Fibroblast of gingiva (primary cell): Measurements from ENCODE around the gene SATB1.
A peak's percentile ranks its signal among the peaks of the same experiment; 100 is the strongest.

Experiments
- DNase-seq: peaks from one replicate; pipeline ENCODE4 v3.0.0-alpha.2; 2011; ENCODE audit warnings: low read depth

Gene SATB1

DNA sequence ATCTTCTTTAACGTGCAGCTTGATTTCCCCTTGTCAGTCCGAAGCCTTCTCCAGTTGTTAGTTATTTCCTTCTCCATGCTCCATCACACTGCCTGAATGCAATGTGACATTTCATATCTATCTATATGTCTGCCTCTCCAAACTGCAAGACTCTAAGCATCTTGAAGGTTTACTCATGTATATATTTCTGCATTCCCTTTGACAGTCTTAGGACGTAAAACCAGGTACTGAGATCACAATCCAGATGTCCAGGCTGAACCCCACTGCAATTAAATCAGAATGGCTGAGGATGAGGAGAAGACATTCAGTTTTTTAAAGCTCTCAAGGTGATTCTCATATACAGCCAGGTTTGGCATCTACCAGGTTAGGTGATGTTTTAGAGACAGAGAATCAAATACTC is 6.1 kb upstream of the SATB1 start:
- DNase-seq: no peak

DNA sequence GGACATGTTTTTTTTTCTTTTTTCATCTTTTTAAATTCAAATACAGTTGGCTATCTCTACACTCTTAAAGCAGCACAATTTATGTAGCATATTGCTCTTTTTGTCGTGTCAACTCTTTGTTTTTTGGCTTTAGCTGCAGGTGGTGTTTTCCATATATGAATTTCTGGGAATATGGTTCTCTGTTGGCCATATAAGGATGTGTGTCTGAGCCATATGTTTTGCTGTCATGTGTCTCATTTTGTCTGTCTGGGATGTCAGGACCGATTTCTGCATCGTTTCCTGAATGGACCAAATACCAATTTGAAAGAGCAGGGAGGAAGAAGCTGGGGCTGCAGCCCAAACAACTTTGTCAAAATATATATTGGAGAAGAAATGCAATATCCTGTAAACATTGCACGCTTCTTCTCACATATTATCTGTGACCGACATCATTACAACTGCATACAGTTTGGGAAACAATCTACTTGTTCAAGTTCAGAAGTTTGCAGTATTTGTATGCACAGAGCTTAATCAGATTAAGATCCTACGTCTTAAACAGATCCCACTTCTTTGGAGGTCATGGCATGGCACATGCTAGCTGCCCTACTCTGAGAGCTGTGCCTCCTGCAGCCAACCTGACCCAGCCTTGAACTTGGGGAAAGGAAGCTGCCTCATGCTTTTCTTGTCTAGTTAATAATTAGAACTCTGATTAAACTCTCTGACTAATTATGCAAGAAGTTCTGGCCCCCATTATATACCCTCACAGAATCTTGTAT is 4.0 kb upstream of the SATB1 start:
- DNase-seq: no peak

DNA sequence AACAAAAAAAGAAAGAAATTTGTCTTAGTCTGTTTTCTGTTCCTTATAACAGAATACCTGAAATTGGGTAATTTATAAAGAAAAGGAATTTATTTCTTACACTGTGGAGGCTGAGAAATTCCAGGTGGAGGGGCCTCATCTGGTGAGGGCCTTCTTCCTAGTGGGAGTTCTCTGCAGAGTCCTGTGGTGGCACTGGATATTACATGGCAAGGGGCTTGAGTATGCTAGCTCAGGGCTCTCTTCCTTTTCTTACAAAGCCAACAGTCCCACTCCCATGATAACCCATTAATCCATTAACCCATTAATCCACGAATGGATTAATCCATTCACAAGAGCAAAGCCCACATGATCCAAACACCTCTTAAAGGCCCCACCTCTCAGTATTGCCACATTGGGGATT is 2.9 kb upstream of the SATB1 start:
- no peak for DNase-seq

DNA sequence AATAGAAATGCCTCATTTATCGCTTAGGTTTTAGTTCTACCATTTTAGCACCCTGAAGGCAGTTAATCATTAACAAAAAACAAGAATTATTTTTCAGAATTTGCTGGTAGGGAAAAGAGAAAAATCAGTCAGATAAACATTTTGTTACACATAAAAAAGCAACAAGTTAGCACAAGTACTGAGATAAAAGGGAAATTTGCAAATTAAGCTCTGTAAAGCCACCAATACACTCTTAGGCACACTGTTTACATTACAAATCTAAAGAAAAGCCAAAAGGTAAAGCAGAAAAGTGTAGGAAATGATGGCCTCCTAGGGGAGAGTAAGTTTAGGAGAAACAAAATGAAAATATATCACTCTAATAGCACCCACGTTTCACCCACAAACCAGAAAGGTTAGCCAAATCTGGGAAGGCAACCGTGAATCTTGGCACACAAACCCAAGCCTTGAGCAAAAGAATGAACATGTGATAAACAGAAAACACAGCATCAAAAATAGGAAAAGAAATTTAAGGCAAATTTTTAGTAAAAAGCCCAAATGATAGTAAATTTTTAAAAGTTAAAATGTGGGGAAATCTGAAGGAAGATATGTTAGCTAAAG is 1.6 kb upstream of the SATB1 start:
- DNase-seq: no peak

DNA sequence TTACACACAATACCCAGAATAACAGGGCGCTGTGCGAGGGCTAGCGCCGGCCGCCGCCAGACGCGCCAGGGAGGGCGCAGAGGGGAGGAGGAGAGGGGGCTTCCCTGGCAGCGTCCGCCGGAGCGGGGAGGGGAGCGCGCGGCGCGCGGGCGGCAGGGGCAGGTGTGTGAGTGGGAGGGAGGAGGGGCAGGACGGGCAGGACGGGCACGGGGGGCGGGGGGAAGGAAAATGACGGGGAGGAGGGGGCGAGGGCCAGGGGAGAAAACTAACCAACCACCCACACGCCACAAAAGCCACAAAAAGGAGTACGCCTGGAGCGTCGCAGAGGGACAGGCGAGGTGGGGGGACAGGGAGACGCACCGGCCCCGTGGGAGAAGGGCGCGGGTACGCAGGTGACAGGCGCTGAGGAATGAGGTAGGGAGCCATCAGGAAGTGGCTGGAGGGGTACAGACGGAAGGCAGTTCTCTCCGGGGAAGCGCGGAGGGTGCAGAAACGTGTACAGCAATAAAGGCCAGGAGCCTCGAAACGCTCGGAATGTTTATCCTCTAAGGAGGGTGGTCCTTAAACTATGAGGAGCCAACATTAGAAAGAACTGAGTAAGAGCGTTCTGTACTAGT is 610 bp upstream of the SATB1 start:
- DNase-seq: no peak

DNA sequence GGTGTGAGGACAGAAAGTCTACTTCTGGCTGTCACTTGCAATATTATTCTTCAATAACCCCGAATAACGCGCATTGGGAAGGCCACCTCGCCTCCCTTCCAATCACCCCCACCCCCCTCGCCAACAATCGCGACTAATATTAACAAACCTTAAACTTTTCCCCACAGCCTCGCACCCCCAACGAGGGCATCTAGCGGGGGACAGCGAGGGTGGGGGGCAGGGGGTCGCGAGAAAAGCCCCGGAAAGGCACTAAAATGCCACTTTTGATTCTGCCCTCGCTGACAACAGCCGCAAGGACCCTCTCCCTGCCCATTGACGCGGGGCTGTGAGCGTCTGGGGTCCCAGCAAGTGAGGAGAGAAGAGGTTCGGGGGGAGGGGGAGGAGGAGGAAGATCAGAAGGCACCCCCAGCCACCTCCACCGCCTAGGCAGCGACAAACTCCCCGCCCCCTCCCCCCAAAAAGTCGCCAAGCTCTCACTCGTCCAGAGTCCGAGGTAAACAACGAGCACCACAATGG is 868 bp downstream of the SATB1 start:
- no peak for DNase-seq

DNA sequence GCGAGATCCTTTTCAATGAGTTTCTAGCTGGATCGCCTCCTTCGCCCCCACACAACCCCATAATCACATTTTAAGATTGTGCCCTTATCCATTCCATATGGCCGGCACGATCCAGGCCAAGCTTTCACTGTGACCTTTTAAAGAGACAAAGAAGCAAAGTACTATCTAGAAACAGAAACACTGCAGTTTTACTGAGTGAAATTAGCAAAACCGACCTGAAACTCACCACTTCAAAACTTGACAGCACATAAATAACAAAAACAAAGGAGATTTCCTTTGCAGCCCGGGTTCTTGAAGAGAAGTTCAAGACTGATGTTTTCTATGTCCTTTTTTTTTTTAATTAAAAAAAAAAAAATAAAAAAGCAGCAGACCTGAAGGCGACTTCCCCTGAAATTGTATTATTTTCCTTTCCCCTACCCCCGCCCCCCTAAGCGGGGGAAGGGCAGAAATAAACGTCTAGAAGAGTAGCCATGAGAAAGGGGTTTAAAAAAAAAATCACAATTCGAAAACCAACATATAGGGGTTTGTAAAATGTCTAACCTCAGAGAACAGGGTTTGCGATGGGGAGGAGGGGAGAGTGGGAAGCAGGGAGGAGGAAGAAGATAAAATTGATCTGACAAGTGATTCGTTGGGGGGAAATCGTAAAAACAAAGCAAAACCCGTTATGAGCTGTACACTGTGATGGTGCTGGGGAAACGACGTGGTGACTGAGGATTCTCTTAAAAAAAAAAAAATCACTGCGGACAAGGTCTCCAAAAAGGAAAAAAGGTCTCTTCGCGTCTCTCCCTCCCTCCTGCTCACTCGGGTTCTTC is 1.5 kb downstream of the SATB1 start:
- DNase-seq: peak; percentile 36

DNA sequence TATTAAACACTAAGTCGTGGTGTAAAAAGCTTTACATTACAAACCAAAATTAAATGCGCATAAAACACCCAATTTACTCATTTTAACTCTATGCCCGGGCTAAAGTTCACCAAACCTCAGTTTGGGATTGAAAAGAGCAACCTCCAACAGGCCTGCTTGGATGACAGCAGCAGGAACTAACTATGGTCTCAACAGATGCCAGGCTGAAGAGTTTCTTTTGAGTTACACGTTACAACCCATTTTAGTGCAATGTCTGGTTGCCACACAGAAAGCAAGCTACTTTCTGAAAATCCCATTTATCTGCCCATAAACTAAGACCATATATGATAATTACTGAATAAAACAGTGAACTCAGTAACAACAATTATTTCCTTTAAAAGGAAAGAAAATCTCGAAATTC is 2.2 kb downstream of the SATB1 start:
- no peak for DNase-seq

DNA sequence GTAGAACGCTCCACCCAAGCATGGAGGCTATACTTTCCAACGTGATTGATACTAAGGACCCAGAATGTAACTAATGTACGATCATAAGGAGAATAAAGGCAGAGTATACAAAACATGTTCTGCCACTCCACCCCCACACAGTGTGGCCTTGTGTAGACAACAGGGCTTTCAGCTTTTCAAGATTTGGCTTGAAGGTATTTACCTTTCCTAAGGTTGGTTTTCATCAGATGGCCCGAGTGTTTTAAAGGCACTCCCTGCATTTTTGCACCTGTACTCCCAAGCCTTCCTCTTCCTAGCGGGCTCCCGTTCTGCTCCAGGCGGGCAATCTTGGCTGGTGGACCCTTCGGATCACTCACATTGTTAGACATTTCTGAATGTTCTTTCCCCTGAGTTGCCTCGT is 4.6 kb downstream of the SATB1 start:
- no peak for DNase-seq

DNA sequence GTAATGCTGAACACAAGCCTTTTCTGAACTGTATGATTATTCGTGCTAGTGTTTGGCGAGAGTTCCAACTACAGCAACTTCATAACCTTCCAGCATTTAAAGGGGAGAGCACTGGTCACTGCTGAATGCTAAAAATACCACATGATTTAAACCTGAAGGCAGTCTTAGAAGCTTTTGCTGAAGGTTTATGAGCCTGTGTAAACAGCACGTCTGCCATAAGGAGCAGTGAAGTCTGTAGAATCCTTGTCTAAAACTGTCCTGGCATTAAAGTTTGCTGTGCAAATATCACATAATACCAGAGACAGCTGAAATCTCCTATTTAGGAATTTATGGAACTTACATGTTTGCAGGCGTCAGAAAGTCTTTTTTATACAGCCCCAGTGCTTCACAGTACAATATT is 5.9 kb downstream of the SATB1 start:
- DNase-seq: no peak

DNA sequence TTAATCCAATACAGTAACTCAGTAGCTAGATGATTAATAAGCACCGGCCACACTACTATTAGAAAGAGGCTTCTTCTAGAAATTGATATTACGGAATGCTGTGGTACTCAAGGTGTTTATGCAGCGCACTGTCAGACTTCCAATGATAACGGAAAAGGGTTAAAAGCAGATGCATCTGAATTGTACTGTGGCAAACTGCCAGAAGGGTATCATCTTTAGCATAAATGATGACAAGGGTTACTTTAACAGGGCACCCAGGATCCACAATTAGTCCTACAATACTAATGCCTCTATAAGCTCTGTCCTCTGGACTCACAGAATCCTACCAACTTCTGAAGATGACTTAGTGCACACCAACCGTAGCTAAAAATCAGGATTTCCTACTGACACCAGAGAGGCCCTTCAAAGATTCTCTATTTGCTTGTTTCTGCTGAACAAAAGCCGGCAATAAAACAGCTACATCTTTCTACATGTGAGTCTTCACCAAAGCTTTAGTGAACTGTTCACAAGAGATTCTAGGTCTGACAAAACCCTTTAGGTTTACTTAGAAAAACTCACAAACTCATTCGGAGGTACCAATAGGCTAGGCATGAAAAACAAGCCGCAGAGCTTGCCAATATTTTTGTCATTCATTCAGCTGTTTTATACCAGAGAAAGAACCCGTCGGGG is 7.1 kb downstream of the SATB1 start:
- DNase-seq: no peak

DNA sequence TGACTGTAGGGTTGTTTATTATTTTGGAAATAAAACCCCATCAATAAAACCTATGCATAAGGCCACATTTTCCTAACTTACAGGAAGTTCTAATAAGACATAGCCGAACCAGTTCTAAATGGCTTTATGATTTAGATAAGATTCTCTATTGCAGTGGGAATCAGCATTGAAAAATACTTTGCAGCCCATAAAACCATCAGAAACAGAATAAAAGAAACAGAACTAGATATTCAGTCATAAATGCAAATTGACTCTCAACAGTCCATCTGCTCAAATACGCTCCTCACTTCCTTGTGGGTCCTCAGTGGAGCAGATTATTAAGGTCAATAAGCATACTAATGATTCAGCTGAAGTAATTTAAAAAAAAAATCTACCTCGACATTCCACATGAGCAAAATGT is 8.8 kb downstream of the SATB1 start:
- no peak for DNase-seq

DNA sequence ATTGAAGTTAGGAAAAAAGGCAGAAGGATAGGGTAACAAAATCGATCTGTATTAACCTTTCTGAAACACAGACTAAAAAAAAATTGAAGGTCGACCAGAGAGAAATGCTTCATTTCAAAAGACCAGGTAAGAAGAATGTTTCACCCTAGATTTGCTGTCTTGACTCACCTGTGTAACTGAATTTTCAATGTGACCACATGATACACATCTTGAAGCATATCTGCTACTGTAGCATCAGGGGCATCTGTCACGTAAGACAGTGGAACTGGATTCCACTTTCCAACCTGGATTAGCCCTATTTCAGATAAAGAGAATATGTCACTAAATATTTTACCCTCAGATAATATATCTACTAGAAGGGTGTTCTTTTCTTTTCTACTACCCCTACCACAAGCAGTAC is 9.3 kb downstream of the SATB1 start:
- no peak for DNase-seq

DNA sequence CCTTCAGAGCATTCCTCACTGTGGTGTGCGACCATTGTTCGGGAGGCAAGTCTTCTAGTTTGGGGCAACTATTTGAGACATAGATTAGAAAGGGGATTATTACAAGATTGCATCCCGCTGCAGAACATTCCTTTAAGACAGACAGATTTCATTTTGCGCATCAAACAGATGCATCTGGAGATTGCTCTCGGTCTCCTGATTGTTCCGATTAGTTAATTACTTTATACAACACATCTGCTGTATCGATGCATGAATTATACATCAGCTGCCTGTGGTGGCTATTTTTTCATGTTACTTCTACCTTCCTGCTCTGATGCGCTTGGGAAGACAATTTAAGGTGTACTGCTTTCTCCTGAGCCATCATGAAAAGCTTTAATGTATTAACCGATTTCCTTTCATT is 10.0 kb downstream of the SATB1 start:
- DNase-seq: no peak

DNA sequence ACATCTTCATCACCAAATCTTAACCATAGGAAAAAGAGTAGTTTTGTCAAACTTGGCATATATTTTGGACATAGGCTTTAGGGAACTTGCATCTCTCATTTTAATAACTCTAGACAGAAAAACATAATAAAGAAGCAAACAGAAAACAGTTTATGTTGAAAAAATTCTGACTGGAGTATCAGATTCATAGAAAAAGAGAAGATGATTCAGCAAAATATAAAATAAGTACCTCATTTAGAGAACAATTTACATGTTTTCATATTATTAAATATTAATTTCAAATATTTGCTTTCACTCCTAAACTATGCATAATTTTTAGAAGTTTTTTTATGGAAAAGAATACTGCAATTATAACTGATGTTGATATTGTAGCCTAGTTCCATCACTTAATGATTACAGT is 12.5 kb downstream of the SATB1 start:
- DNase-seq: no peak

DNA sequence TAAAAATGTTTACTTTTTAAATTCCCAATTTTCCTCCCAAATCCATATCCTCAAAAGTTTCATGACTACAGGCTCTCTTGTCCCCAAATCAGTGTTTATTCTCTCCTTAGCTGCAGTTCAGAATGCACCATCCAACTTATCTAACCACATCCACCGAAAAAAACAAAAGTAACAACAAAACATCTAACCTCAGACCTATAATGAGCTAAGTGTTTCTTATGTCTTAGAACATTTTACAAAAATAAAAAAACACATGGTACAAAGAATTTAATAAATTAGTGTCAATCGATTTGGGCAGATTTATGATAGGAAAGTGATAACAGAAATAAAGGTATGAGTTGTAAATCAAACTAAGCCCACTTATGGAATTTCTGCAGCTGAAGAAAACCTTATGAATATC is 13.6 kb downstream of the SATB1 start:
- DNase-seq: no peak

DNA sequence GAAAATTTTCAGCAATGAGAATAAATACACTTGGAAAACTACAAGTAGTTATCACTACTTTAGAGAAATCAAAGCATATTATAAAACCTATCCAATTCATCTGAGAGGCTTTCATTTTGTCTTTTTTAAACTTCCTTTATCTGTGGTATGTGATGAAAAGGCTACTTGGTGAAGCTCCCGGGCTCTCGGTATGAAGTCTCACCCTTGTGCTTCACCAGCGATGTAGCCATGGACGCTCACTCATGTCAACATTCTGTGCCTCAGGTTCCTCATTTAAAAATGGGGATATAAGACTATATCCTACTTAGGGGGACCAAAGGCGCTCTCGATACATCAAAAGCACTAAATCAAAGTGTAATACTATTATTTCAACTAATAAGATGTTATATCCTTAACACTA is 14.9 kb downstream of the SATB1 start:
- no peak for DNase-seq

DNA sequence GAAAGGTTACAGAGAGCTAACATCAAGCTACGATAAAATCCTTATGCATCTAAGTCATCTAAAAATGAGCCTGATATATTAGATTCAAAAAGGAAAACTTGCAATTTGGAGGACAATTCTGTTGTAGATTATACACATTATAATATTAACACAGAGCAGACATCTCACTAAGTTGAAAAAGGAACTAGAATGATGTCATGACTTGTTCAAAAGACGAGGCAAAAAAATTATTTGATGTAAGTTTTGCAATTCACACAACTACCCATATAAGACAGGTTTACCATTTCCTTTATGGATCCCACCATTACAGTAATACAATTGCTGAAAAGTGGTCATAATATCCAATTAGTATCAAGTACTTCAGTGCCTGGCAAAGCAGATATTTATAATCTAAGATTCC is 15.9 kb downstream of the SATB1 start:
- DNase-seq: no peak

DNA sequence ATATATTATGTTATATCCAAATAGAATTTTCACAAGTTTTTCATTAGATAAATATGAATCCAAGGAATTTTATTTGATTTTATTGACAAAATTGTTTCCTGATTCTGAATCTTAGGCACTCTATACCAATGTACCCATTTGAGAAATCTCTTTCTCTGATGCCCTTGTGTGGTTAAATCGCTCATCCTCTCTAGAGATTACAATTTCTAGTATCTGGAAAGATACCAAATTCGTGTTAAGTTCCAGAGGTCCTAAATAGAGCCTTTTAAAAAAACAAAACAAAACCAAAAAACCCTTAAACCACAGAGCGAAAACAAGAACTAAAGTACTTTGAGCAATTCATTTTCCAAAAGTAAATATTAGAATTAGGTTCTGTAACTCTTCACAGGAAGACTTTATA is 20.0 kb downstream of the SATB1 start:
- peak; percentile 6 for DNase-seq

DNA sequence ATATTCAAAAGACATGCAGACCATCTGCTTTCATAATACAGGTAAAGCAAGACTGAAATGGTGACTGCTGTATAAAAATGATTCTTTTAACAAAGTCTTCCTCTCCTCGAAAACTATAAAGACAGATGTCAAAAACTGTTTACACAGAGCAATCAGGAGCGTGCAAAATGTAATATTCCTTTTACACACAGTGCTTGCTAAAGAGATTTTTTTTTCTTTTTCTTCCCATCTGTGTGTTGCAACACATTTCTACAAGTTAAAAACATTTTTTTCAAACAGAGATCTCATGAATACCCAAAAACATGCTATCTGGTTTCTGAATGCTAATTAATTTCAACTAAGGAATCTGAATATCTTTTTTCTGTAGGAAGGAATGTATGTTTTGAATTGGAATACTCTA is 22.1 kb downstream of the SATB1 start:
- DNase-seq: no peak

DNA sequence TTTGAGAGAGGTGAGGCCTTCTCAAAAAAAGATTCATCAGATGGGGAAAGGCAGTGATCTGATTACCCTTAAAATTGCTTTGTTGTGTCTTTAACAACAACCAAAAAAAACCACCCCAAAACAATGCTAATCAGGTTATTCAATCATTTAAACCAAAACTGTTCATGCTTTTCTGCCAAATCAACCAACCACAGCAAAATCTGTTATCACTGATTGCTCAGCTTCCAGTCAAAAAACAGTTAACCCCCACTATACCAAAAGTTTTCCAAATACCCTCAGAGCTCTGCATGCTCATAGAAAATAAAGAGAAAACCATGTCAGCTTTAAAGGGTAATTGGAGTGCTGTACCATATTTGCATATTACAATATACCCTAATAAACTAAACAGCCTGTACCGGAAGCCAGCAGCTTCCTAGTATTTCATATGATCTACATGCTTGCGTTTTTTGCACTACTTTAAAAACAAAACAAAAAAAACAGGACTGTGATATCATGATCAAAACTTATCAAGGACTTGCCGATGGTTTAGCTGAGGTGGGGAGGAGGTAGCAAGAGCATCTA is 22.8 kb downstream of the SATB1 start:
- DNase-seq: no peak
